AG04449 (cell line): Measurements from ENCODE around the gene RASGEF1C.

Experiments used
- CTCF ChIA-PET: fragments of 350-600 bp; formaldehyde crosslinking; extraction: SDS; loops from one replicate; lab custom pipeline; 2021; ENCODE audit warnings: antibody characterized with exemption; lab: Yijun Ruan, JAX
- POLR2A ChIA-PET: fragments of 400-600, 350-600 bp; formaldehyde crosslinking; extraction: SDS; loops from one replicate; lab custom pipeline; 2020; ENCODE audit warnings: antibody characterized with exemption, inconsistent platforms; lab: Yijun Ruan, JAX
- DNase-seq: peaks from one replicate; pipeline ENCODE4 v3.0.0-alpha.2; 2010; ENCODE audit warnings: low read depth, low spot score
- H3K4me3 ChIP-seq: 2 replicates; pipeline ENCODE4 v1.5.1; 2011; ENCODE audit warnings: low read depth, mild to moderate bottlenecking, control low read depth, low read length
- TF ChIP-seq, protein P1 (sequence below): IDR thresholded peaks from one replicate; pipeline ENCODE4 v1.5.1; 2011; ENCODE audit warnings: mild to moderate bottlenecking, moderate library complexity, low read length, control low read depth, inconsistent platforms; ENCODE audit not compliant: insufficient read depth; ENCODE audit errors: missing control alignments

RASGEF1C gene

DNA sequence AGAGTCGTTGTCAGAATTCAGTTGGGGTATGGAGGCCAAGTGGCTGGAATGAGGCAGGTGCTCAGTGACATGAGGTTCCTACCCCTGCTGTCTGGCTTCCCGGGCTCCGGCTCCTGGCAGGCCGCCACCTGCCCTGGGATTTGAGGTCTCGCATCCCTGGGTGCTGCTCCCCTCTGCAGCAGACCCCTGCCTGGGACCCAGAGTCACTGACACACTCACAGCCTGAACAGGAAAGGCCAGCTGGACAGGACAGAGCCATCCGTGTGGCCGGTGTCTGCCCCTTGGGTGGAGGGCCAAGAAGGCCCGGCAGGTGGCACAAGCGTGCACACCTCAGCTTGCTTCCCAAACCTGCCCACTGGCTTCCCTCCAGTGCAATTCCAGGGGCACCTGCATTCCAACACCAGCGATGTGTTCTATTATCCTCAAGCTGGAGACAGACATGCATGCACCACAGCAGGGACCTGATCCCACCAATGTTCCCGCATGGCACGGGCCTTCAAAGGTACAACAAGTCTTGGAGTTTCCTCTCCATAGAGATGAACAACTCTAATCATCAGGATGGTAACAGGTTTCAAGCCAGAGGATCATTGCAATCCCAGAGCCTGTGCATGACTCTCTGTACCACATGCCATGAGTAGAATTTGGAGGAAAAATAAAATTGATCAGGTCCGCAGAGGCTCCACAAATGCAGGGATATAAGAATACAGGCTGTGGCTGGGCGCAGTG, 91.8 kb downstream of the RASGEF1C start:
- ChIA-PET POLR2A (no interaction called here), CTCF (no interaction called here)
- DNase-seq: no peak
- no peak overlapping the region for H3K4me3 ChIP-seq
- TF ChIP-seq, protein P1, sequence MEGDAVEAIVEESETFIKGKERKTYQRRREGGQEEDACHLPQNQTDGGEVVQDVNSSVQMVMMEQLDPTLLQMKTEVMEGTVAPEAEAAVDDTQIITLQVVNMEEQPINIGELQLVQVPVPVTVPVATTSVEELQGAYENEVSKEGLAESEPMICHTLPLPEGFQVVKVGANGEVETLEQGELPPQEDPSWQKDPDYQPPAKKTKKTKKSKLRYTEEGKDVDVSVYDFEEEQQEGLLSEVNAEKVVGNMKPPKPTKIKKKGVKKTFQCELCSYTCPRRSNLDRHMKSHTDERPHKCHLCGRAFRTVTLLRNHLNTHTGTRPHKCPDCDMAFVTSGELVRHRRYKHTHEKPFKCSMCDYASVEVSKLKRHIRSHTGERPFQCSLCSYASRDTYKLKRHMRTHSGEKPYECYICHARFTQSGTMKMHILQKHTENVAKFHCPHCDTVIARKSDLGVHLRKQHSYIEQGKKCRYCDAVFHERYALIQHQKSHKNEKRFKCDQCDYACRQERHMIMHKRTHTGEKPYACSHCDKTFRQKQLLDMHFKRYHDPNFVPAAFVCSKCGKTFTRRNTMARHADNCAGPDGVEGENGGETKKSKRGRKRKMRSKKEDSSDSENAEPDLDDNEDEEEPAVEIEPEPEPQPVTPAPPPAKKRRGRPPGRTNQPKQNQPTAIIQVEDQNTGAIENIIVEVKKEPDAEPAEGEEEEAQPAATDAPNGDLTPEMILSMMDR: no peak

DNA sequence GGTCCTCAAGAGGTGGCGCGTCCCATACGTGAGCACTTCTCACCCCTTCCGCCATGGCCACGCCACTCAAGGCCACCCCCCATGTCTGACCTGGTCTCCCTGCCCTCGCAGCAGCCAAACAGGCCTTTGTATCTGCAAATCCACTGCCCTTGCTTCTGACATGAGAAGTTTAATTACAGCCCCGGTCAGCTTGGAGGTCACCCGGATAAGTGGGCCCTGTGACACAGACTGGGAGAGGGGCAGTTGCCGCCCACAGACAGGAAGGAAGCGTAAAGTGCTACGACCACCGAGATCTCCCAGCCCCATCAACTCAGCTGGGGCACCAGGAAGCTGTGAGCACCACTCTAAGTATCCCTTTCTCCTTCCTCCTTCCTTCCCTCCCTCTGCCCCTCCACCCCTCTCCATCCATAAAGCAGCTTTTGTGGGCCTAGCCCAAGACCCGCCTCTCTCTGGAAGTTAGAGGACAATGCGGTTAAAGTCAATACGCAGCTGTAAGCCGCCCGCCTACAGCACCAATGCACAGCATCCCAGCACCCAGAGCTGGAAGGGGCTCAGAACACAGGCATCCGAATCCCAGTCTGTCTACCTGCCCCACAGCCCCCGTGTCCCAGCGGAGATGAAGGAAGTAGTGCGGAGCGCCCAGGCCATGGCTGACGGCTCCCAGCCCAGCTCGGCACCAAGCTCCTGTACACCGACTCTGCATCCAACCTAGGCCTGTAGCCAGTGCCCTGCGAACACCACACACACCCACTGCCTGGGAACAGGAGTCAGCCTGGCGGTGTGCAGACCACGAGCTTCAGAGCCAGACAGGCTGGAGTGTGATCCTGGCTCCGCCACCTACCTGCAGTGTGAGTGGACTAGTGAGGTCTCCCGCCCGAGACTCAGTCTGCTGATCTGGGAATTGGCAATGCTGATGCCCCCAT, 92.7 kb downstream of the RASGEF1C start:
- TF ChIP-seq, protein P1: no peak
- ChIA-PET CTCF (no interaction called here), POLR2A (interaction anchor here (0.6 kb wide), 2 partner anchors 38 to 1912 kb away, joined by 3 read pairs; partner anchors contain the start of gene HNRNPAB)
- DNase-seq: no peak
- H3K4me3 ChIP-seq: no peak overlapping the region

DNA sequence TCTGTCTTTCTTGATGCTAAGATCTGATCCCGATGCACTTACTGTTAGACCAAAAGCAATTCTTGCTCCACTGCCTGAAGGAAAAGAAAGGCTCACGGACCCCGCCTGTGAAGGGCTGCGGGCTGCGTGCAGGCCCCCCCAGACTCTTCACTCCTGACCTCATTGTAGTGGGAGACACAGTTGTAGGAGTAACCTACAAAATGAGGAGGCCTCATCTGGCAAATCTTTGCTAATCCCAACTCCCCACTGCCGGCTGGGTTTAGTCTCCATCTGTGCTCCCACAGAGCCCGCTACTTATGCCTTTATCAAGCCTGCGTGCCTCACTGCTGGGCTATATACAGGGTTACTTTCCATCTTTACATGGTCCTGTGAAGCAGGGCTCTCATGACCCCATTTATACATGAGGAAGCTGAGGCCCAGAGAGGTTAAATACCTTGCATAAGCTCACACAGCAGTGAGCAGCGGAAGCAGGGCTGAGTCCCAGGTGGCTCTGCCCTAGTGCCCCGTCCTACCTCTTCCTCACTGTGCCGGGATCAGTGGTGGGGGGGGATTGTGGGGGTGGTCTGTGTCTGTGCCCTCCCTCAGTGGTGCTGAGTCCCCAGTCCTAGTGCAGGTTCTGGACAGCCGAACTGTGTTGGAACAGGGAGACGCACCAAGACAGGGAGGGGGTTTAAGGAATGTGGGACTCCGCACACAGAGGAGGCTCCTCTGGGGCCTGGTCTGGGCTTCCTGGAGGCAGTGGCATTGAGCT, 93.5 kb downstream of the RASGEF1C start:
- no peak for DNase-seq
- POLR2A ChIA-PET: interaction anchor here (0.6 kb wide), 2 partner anchors 38 to 1911 kb away, joined by 3 read pairs; partner anchors contain the start of gene HNRNPAB
- H3K4me3 ChIP-seq: no peak overlapping the region
- CTCF ChIA-PET: no interaction called here
- TF ChIP-seq, protein P1: no peak

DNA sequence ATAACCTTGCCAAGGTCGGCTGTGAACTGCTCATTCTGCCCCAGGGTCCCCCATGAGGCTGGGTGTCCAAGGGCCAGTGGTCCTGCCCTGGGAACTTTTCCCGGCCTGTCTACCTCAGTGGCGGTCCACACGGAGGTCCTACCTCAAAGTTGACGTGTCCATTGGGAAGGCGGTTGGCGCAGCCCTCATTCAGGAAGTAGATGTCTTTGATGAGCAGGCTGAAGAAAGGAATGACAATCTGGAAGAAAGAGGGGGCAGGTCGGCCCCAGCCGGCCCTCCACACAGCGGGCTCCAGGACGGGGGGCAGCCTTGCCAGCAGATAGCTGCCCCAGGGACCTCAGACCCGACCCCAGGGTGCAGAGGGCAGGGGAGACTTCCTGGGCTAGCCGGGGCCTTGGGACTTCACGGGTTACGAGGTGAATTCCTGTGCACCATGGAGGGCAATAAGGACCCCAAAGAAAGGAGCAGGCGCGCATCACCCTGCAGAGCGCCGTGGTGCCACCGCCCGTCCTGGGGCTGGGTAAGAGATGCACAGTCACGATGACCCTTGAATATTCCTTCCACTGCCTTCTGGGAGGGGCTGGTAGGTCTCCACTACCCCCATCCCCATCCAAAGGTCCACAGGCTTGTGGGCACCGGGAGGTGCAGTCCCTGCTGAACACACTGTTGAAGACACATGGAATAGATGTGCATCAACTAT, 94.6 kb downstream of the RASGEF1C start:
- TF ChIP-seq, protein P1: no peak
- no peak for DNase-seq
- H3K4me3 ChIP-seq: no peak overlapping the region
- CTCF ChIA-PET: no interaction called here
- POLR2A ChIA-PET: no interaction called here

DNA sequence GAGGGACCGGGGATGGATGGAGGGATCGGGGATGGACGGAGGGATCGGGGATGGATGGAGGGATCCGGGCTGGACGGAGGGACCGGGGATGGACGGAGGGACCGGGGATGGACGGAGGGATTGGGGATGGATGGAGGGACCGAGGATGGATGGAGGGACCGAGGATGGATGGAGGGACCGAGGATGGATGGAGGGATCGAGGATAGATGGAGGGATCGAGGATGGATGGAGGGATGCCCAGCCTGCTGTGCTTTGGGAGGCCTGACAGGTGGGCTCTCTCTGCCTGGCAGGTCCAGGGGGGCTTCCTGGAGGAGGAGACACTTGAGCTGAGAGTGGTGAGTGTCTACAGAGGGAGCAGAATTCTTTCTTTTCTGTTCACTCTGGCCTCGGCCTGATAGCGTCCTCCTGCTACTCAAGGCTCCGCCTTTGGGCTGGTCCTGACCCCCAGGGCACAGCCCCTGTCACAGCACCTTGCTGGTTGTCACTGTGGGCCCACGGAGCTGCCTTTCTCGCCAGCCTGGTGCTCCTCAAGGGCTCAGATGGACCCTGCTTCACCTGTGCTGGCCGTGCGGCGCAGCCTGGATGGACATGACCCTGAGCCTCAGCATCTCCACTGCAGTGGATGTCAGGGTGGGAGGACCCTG, 95.2 kb downstream of the RASGEF1C start:
- DNase-seq: no peak
- H3K4me3 ChIP-seq: no peak overlapping the region
- TF ChIP-seq, protein P1: no peak
- CTCF ChIA-PET: no interaction called here
- POLR2A ChIA-PET: no interaction called here
